Activated T-cell treated with anti-CD3 and anti-CD28 coated beads, Interleukin-2, amount 50 U/mL, for 4 hours (primary cell): ENCODE results near the gene SPINK8. TPM values are rescaled to one million over a fixed set of nuclear protein-coding genes. Genes with fewer than 3 reads are reported as not detected.

ENCODE experiments used
- total RNA-seq, 3 donors: library from RNA; stranded (reverse); gene quantifications; one replicate each; pipeline ENCODE4 v1.2.1, GENCODE V29; 2021

The SPINK8 gene
- total RNA-seq, 3 donors from 2014 or later, result not detected

Other genes starting within 250 kb of the SPINK8 start
- 10 to 100 TPM; 31.5 to 52.5 (median 40.1) TPM for gene CDC25A, start 145.2 kb downstream of the SPINK8 start, total RNA-seq
- gene CAMP, start 110.2 kb downstream of the SPINK8 start, total RNA-seq, result not detected
- 10 to 100 TPM; 21.4 to 22.5 (median 21.5) TPM for gene ZNF589, start 92.6 kb downstream of the SPINK8 start, total RNA-seq
- gene NME6, start 32.3 kb downstream of the SPINK8 start, total RNA-seq, result 10 to 100 TPM; 35.4 to 44.1 (median 37.9) TPM
- gene FBXW12, start 38.6 kb upstream of the SPINK8 start, total RNA-seq, result not detected
- gene PLXNB1, start 96.4 kb upstream of the SPINK8 start, total RNA-seq, result 1 to 10 TPM; 6.0 to 7.2 (median 6.8) TPM
- gene CCDC51, start 106.5 kb upstream of the SPINK8 start, total RNA-seq, result 10 to 100 TPM; 21.7 to 29.4 (median 24.7) TPM
- 100 to 1,000 TPM; 306 to 337 (median 326) TPM for gene TMA7, start 106.6 kb upstream of the SPINK8 start, total RNA-seq
- 10 to 100 TPM; 17.3 to 17.6 (median 17.5) TPM for gene ATRIP, start 113.1 kb upstream of the SPINK8 start, total RNA-seq
- gene SHISA5, start 170.5 kb upstream of the SPINK8 start, total RNA-seq, result 10 to 100 TPM; 59.9 to 88.8 (median 62.7) TPM
- gene PFKFB4, start 223.1 kb upstream of the SPINK8 start, total RNA-seq, result under 1 TPM; 0.65 to 0.92 (median 0.78) TPM
- under 1 TPM in 1 of 3 donors, not detected in 2; 0.13 TPM for gene UCN2, start 230.1 kb upstream of the SPINK8 start, total RNA-seq